Measurements from ENCODE around the gene TRAM2.

GRCh38 chr6:52551483-52552277 lies 25.2 kb downstream of the TRAM2 start:
- TF ChIP-seq POLR2AphosphoS5 (IDR thresholded peaks at IDR 0.05; ENCODE audit: low read depth, low read length) = no peak
- TF ChIP-seq CTCF (IDR thresholded peaks at IDR 0.05 in 2 of 3, conservative IDR thresholded peaks at IDR 0.05 in 1 of 3; ENCODE audit: borderline replicate concordance in 1 of 3, insufficient read depth in 1 of 3, low read depth in 2 of 3, low read length in 2 of 3) = no peak
- no peak for TF ChIP-seq REST (IDR thresholded peaks at IDR 0.05; ENCODE audit: low read depth)
- TF ChIP-seq POLR2A (IDR thresholded peaks at IDR 0.05; ENCODE audit: borderline replicate concordance, extremely low read depth, insufficient read depth, insufficient read length) = no peak
- no peak for TF ChIP-seq SRF (IDR thresholded peaks at IDR 0.05; ENCODE audit: low read depth)
- TF ChIP-seq EGR1 (IDR thresholded peaks at IDR 0.05; ENCODE audit: low read depth) = no peak
- TF ChIP-seq YY1 (IDR thresholded peaks at IDR 0.05; ENCODE audit: extremely low read depth, insufficient replicate concordance, low read depth, low read length) = no peak
- no peak for TF ChIP-seq EZH2 (IDR thresholded peaks at IDR 0.05)
- TF ChIP-seq EZH2phosphoT487 (IDR thresholded peaks at IDR 0.05; ENCODE audit: borderline replicate concordance) = no peak
- TF ChIP-seq SIN3A (IDR thresholded peaks at IDR 0.05; ENCODE audit: low read depth) = no peak
- TF ChIP-seq RAD21 (IDR thresholded peaks at IDR 0.05; ENCODE audit: low read depth) = no peak
- TF ChIP-seq ZNF274 (IDR thresholded peaks at IDR 0.05; ENCODE audit: low read depth, low read length) = no peak
- no peak for TF ChIP-seq MAX (IDR thresholded peaks at IDR 0.05)
